Mucosa of stomach (tissue), 1 donor: ENCODE measurements around the gene USP28.
"Not testable (repeated sequence)": the region's sequence is repeated elsewhere in the genome, so short reads cannot be mapped to it uniquely, and the experiment has no call there.

ENCODE experiments used
- H3K27me3 ChIP-seq: one replicate; pipeline ENCODE4 v1.7.0; 2013; ENCODE audit warnings: mild to moderate bottlenecking, low read length; ENCODE audit not compliant: control insufficient read depth, insufficient read depth
- H3K36me3 ChIP-seq: one replicate; pipeline ENCODE4 v1.7.0; 2013; ENCODE audit warnings: low read length; ENCODE audit not compliant: control insufficient read depth, insufficient read depth
- H3K4me1 ChIP-seq: one replicate; pipeline ENCODE4 v1.7.0; 2013; ENCODE audit warnings: mild to moderate bottlenecking, low read length; ENCODE audit not compliant: control insufficient read depth, insufficient read depth
- H3K4me3 ChIP-seq: one replicate; pipeline ENCODE4 v1.7.0; 2013; ENCODE audit warnings: low read length
- H3K9ac ChIP-seq: one replicate; pipeline ENCODE4 v1.7.0; 2013; ENCODE audit warnings: mild to moderate bottlenecking, low read length, moderate library complexity
- H3K9me3 ChIP-seq: one replicate; pipeline ENCODE4 v1.7.0; 2013; ENCODE audit warnings: mild to moderate bottlenecking, low read length, moderate library complexity; ENCODE audit not compliant: control insufficient read depth
- donor health status: Pancreatic carcinoma.

USP28 gene, protein sequence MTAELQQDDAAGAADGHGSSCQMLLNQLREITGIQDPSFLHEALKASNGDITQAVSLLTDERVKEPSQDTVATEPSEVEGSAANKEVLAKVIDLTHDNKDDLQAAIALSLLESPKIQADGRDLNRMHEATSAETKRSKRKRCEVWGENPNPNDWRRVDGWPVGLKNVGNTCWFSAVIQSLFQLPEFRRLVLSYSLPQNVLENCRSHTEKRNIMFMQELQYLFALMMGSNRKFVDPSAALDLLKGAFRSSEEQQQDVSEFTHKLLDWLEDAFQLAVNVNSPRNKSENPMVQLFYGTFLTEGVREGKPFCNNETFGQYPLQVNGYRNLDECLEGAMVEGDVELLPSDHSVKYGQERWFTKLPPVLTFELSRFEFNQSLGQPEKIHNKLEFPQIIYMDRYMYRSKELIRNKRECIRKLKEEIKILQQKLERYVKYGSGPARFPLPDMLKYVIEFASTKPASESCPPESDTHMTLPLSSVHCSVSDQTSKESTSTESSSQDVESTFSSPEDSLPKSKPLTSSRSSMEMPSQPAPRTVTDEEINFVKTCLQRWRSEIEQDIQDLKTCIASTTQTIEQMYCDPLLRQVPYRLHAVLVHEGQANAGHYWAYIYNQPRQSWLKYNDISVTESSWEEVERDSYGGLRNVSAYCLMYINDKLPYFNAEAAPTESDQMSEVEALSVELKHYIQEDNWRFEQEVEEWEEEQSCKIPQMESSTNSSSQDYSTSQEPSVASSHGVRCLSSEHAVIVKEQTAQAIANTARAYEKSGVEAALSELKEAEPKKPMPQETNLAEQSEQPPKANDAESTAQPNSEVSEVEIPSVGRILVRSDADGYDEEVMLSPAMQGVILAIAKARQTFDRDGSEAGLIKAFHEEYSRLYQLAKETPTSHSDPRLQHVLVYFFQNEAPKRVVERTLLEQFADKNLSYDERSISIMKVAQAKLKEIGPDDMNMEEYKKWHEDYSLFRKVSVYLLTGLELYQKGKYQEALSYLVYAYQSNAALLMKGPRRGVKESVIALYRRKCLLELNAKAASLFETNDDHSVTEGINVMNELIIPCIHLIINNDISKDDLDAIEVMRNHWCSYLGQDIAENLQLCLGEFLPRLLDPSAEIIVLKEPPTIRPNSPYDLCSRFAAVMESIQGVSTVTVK

DNA sequence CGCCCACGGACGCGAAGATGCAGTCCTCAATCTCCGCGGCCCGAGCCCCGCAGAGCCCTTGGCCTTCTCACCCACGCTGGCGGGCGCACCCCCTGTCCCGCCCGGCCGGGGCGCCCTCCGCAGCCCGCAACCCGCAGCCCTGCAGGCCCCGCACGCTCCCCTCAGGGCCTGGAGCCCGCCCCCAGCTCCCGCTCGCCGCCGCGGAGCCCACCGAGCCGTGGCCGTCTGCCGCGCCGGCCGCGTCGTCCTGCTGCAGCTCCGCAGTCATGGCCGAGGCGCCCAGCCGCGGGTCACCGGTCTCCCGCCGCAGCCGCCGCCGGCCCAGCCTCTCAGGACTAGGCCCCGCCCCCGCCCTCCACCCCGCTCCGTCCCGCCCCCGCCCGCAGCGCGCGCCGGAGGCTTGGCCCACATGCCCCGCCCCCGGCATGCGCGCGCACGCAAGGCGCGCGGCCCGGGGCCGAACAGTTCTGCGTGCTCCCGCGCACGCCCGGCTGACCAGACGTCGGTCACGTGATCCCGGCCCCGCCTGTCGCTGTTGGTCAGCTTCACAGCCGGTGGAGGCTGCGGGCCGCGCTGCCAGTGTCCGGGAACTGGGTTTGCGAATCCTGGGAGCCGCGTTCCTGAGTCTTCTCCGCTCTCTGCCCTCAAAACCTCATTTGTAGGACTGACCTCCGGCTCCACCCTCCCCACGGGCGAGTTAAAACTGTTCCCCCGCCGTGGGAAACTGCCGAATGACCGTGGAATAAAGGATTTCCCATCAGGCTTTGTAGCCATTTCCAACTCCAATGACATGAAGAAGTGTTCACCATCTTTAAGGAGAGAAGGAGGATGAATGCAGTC, at the start of gene USP28:
TSS of gene USP28 (minus strand) at position 339 of the 840 bp plus-strand sequence. CDS start at position 268, 71 bp downstream.
- H3K27me3 ChIP-seq = no peaks in the 10 kb centered on the region
- H3K9ac ChIP-seq = peak within 1 kb of the TSS; percentile 72
- H3K4me1 ChIP-seq = no peaks in the 10 kb centered on the region
- no peaks in the 10 kb centered on the region for H3K36me3 ChIP-seq
- H3K9me3 ChIP-seq = no peaks in the 10 kb centered on the region
- peak within 1 kb of the TSS; percentile 51 for H3K4me3 ChIP-seq

DNA sequence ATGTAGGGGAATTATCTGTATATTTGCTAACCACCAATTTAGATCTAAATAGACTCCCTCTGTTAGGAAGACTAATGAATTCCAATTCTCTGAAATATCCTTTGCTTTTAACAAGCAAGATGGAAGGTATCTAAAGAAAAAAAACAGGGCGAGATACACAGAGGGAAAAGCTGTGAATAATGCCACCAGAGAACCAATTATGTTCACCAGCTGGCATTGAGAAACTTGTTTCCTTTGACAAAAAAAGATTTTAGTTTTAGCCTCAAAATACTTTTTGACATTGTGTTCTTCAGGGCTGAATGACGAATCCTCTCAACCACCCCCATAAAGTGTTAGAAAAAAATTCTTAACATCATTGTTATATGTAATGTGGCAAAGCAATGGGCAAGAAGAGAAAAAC, 48.2 kb upstream of the USP28 start:
- Histone ChIP-seq H3K36me3 (no peaks in the 10 kb centered on the region), H3K27me3 (no peaks in the 10 kb centered on the region), H3K4me1 (no peaks in the 10 kb centered on the region), H3K4me3 (no peak overlapping the region), H3K9ac (no peak overlapping the region), H3K9me3 (no peaks in the 10 kb centered on the region)

DNA sequence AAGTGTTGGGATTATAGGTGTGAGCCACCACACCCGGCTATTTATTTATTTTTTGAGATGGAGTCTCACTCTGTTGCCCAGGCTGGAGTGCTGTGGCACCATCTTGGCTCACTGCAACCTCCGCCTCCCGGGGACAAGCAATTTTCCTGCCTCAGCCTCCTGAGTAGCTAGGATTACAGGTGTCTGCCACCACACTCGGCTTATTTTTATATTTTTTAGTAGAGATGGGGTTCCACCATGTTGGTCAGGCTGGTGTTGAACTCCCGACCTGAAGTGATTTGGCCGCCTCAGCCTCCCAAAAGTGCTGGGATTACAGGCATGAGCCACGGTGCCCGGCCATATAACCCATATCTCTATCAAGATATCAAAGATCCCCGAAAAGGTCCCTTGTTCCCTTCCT, 36.1 kb upstream of the USP28 start:
- not testable (repeated sequence) for H3K36me3 ChIP-seq, H3K9me3 ChIP-seq, H3K27me3 ChIP-seq, H3K4me3 ChIP-seq, H3K4me1 ChIP-seq, H3K9ac ChIP-seq

DNA sequence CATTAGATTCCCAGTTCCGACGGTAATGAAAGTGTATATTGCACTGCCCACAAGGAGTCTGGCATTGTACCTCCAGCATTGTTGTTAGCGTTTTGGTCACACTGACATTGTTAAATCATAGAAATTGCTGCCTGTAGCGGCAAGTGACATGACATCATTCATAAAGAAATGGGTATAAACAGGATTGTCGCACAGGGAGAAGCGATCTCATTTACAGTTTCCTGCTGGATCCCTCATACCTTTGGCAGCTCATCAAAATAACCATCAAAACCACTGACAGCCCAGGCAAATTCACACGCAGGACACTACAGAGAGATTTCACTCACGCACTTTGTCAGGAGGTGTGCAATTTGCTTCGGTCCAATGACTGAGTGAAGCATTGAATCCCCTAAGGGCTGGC, 32.7 kb upstream of the USP28 start:
- Histone ChIP-seq H3K27me3 (peaks cover 5% of the 10 kb centered on the region), H3K4me3 (no peak overlapping the region), H3K9ac (no peak overlapping the region), H3K4me1 (peaks cover 14% of the 10 kb centered on the region), H3K9me3 (no peaks in the 10 kb centered on the region), H3K36me3 (no peaks in the 10 kb centered on the region)

DNA sequence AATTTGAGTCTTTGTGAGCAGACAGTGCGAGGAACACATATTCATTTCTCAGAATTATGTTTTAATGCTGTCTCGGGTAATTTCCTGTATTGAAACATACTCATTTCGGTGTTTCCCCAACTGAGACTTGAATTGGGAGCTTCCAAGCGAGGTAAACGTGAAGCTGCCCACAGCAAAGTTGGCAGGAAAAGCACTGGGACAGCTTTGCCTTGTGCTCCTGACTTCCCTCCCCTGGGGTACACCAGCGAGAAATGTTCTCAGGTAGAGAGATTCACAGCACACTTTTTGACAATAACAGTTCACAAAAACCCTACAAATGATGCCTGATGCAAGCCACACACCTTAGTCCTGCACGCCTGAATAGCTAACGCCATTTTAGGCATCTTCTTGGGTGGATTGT, 32.3 kb upstream of the USP28 start:
- peaks cover 14% of the 10 kb centered on the region for H3K4me1 ChIP-seq
- no peaks in the 10 kb centered on the region for H3K36me3 ChIP-seq
- H3K9ac ChIP-seq = no peak overlapping the region
- no peaks in the 10 kb centered on the region for H3K9me3 ChIP-seq
- H3K27me3 ChIP-seq = peaks cover 5% of the 10 kb centered on the region
- H3K4me3 ChIP-seq = no peak overlapping the region

DNA sequence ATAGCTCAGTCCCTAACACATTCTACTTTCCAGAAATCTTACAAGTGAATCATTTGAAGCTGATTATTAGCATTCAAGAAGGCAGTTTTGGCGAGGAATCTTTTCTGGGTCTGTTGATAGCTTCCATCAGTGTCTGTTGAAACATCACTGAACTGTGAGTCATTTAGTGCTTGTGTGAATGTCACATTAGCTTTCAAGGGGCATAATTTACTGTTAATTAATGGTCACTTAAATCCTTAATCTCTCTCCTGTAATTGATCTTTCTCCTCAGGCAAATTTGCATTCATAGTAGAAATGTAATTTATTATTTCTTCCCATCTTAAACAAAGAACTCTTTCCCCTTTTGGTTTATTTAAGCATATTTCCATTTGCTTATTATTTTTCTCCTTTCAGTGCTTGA, 31.8 kb upstream of the USP28 start:
- H3K9me3 ChIP-seq = no peaks in the 10 kb centered on the region
- no peak overlapping the region for H3K9ac ChIP-seq
- no peak overlapping the region for H3K4me3 ChIP-seq
- peaks cover 14% of the 10 kb centered on the region for H3K4me1 ChIP-seq
- H3K27me3 ChIP-seq = peaks cover 5% of the 10 kb centered on the region
- no peaks in the 10 kb centered on the region for H3K36me3 ChIP-seq

DNA sequence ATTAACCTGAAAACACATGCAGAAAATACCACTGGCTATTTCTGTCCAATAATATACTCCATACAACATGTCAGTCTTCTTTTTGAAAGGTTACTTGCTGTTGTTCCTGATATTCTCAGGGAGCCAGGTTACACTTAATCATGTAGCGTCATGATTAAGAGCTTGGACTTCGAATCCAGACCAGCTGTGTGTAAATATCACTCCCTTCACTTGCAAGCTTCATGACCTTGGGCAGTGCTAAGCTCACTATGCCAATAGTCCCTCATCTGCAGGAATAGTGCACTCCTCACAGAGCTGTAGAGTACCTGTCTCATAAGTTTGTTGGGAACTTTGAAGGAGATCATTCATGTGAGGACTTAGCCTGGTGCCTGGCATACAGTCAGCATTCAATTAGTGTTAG, 31.1 kb upstream of the USP28 start:
- Histone ChIP-seq H3K9me3 (no peaks in the 10 kb centered on the region), H3K36me3 (no peaks in the 10 kb centered on the region), H3K4me1 (peaks cover 14% of the 10 kb centered on the region), H3K9ac (no peak overlapping the region), H3K4me3 (no peak overlapping the region), H3K27me3 (peaks cover 5% of the 10 kb centered on the region)

DNA sequence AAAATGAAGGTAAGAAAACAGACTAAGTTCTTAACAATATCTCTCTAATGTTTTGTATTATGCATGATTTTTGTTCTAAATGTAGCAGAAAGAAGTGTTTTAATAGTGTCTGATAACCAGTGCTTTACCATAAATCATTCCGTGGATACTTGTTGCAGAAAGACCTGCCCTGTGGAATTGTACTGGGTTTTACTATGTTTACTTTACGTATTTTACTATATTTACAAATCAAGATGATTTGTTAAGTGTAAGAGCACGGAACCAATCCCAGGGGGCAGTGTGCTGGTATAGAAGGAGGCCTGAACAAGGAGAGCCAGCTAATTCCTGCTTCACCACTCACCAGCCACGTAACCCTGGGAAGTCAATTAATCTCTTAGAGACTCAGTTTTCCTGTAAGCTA, 30.7 kb upstream of the USP28 start:
- Histone ChIP-seq H3K27me3 (peaks cover 5% of the 10 kb centered on the region), H3K9ac (no peak overlapping the region), H3K36me3 (no peaks in the 10 kb centered on the region), H3K4me1 (peaks cover 14% of the 10 kb centered on the region), H3K4me3 (no peak overlapping the region), H3K9me3 (no peaks in the 10 kb centered on the region)

DNA sequence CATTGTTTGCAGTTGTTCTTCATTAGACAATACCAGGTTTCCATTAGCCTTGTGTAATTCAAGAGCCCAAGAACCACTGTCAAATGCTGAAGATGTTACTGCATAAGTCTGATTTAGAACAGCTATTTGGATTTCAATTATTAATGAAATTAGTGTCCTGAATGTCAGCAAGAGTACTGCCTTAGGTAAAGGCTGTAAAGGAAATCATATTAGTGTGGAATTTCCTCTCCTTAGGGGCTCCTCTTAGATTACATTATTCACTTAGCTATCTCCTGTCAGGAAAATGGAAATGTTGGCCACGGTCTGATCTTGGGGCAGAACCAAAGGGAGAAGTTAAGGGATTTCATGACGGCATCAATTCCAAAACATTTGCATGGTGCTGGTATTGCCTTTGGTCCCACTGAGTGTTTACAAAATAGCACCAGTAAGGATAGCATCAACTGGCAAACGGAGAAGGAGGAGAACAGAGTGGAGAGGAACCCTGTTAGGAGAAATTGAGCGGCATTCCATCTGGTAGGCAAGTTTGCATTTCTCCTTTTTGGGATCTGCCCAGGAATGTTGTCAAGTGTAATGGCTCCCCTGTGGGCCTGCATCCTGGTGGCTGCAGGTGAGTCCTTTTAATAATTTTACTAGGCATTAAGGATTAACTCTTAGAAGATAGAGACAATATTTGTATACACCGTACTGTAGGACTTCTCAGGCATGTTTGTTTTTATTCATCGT, 29.2 kb upstream of the USP28 start, which contains the start of gene HTR3B:
TSS of gene HTR3B (plus strand) at position 418 of the 723 bp plus-strand sequence. CDS start at position 556, 138 bp downstream.
- Histone ChIP-seq H3K4me1 (peaks cover 14% of the 10 kb centered on the region), H3K27me3 (peaks cover 5% of the 10 kb centered on the region), H3K36me3 (no peaks in the 10 kb centered on the region), H3K9ac (no peak within 1 kb of the TSS), H3K4me3 (no peak within 1 kb of the TSS), H3K9me3 (no peaks in the 10 kb centered on the region)

DNA sequence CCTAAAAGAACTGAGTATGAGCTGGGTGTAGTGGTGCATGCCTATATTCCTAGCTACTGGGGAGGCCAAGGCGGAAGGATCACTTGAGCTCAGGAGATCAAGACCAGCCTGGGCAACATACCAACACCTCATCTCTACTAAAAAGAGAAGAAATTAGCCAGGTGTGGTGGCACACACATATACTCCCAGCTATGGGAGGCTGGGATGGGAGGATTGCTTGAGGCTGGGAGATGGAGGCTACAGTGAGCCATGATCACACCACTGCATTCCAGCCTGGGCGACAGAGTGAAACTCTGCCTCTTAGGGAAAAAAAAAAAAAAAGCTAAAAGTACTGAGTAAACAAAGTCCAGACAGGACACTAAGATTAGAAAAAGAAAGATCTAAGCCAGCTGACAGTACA, 25.8 kb upstream of the USP28 start:
- Histone ChIP-seq H3K36me3 (no peaks in the 10 kb centered on the region), H3K27me3 (no peaks in the 10 kb centered on the region), H3K4me3 (no peak overlapping the region)

More for the DNA sequence above, 25.8 kb upstream of the USP28 start:
- Histone ChIP-seq H3K9ac (no peak overlapping the region), H3K9me3 (no peaks in the 10 kb centered on the region), H3K4me1 (peaks cover 3% of the 10 kb centered on the region)
